Stimulated activated CD8-positive, alpha-beta memory T cell treated with anti-CD3 and anti-CD28 coated beads, Interleukin-4, amount 100 ng/mL, for 24 hours (primary cell): ENCODE data around the gene CEACAM19.
"Not testable (repeated sequence)": the region's sequence is repeated elsewhere in the genome, so short reads cannot be mapped to it uniquely, and the experiment has no call there.

Experiments used
- DNase-seq: peaks from one replicate; pipeline ENCODE4 v3.0.0-alpha.2; 2020; ENCODE audit warnings: low read depth

CEACAM19 gene

DNA sequence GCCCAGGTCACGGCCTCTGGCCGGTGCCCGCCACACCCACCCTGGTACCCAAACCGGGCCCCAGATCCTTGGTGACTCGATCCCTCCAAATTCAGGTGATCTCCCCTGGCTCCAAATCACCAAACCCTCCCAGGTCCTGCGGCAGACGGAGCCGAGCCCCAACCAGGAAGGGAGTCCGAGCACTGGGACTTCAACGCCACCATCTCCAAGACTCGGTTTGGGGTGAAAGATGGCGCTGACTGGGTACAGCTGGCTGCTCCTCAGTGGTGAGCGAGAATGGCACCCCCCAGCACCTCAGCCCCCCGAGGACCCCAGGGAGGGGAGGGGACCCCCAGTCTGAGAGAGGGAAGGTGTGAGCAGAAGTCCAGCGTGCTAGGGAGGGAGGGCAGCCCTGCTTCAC lies 29.9 kb downstream of the CEACAM19 start:
- DNase-seq = no peak

DNA sequence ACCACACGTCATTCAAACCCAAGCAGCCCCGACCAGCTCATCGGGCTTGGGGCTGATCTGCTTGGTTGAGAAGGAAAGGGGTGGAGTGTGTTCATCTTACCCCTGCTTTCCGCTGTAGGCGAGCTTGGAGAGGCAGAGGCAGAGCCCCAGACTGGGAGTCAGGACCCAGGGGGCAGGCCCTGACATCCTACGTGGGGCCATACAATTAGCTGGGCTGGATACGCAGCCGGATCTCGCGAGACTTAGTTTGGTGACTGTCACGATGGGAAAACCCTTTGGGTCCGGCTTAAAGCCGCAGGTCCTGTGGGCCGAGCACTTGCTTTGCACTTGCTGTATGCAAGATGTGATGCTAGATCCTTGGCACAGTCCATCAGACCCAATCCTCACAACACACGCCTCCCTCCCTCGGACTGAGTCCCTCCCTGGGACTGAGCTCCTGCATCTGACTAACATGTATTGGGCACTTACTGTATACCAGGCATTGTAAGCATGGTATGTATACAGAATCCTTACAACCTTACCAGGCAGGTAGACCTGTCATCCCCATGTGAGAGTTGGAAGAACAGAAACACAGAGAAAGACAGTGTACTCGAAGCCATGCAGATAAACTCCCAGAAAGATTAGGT lies 31.4 kb downstream of the CEACAM19 start:
- DNase-seq = no peak

DNA sequence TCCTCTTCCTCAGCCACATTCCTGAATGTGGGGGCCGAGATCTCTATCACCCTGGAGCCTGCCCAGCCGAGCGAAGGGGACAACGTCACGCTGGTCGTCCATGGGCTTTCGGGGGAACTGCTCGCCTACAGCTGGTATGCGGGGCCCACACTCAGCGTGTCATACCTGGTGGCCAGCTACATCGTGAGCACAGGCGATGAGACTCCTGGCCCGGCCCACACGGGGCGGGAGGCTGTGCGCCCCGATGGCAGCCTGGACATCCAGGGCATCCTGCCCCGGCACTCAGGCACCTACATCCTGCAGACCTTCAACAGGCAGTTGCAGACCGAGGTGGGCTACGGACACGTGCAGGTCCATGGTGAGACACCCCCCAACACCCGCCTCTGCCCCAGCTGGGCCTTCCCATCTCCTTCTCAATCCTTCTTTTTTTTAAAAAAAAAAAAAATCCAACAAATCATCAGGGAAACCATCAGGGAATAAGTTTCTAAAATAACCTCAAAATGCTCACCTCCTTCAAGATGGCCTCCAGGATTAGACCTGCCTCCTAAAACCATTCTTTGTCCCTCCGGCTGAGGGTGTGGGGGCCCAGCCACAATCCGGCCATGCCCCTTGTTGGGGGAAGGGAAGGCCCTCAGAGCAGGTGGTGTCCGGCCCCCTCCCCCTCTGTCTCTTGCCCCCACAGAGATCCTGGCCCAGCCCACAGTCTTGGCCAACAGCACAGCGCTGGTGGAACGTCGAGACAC lies 32.2 kb downstream of the CEACAM19 start:
- DNase-seq = no peak

DNA sequence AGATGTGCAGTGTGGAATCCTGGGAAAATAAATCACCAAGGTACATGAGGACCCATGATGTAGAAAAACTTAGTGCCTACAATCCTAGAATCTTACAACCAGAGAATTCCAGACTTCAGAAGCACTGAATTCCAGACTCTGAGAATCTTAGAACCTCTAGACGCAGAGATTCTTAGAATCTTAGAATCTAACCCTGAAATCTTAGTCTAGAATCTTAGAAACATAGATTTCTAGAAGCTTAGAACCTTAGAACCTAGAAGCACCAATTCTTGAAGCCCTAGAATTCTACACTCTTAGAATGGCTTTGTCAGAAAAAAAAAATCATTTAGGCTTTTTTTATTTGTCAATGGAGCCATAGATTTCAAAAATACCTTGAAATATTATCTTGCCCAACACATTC lies 33.7 kb downstream of the CEACAM19 start:
- no peak for DNase-seq

DNA sequence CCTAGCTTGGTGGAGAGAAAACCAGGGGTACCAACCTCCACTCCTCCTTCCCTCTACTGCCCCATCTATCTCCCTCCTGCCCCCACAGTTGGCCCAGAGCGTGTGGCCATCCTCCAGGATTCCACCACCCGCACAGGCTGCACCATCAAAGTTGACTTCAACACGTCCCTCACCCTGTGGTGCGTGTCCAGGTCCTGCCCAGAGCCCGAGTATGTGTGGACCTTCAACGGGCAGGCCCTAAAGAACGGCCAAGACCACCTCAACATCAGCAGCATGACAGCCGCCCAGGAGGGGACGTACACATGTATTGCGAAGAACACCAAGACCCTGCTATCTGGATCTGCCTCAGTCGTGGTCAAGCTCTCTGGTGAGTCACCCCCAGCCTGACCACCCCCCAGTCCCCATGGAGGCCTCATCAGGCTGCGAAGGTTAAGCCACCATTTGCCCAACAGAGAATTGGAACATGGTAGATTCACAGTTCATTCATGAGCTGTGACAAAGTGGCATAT lies 34.3 kb downstream of the CEACAM19 start:
- DNase-seq = no peak

DNA sequence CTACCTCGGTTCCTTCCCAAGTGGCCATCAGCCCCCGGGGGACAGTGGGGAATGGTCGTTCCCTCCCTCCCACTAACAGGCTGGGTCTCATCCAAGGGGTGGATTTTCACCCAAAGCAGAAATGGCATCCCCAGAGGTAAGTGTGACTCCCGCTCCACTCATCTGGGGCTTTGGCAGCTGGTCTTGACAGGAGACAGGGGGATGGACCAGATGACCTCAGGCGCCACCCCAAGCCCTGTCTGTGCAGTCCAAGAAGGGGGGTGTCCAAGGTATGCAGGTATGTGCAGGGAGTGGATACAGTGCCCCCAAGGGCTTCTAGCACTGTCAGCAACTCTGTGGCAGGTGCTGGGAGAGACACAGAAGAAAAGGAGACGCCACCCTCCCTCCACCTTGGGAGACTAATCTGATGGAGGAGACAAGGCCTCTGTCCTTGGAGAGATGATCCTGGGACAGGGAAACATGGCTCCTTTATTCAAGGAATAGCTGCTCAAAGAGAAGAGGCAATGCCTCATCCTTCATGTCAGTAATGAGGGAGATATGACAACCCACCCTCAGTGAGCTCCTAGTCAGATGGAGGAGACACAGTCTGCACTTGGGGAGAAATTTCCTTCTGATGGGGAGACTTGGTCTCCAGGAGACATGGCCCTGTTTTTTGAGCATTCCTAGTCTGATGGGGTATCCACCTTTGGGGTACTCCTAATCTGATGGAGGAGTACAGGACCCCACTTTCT lies 35.4 kb downstream of the CEACAM19 start:
- no peak for DNase-seq

DNA sequence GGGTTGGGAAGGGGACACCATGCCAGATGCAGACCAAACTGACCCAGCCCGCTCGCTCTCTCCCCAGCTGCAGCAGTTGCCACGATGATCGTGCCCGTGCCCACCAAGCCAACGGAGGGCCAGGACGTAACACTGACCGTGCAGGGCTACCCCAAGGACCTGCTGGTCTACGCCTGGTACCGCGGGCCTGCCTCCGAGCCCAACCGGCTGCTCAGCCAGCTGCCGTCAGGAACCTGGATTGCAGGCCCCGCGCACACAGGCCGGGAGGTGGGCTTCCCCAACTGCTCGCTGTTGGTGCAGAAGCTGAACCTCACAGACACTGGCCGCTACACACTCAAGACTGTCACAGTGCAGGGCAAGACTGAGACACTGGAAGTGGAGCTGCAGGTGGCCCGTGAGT lies 36.5 kb downstream of the CEACAM19 start:
- DNase-seq = no peak

DNA sequence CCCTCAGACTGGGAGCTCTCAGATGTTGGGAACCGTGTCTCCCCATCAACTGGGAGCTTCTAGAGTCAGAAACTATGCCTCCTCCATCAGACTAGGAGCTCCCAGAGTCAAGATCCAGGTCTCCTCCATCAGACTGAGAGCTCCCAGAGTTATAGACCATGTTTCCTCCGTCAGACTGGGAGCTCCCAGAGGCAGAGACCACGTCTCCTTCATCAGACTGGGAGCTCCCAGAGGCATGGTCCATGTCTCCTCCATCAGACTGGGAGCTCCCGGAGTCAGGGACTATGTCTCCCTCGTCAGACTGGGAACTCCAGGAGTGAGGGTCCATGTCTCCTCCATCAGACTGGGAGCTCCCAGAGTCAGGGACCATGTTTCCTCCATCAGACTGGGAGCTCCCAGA lies 37.7 kb downstream of the CEACAM19 start:
- no peak for DNase-seq

DNA sequence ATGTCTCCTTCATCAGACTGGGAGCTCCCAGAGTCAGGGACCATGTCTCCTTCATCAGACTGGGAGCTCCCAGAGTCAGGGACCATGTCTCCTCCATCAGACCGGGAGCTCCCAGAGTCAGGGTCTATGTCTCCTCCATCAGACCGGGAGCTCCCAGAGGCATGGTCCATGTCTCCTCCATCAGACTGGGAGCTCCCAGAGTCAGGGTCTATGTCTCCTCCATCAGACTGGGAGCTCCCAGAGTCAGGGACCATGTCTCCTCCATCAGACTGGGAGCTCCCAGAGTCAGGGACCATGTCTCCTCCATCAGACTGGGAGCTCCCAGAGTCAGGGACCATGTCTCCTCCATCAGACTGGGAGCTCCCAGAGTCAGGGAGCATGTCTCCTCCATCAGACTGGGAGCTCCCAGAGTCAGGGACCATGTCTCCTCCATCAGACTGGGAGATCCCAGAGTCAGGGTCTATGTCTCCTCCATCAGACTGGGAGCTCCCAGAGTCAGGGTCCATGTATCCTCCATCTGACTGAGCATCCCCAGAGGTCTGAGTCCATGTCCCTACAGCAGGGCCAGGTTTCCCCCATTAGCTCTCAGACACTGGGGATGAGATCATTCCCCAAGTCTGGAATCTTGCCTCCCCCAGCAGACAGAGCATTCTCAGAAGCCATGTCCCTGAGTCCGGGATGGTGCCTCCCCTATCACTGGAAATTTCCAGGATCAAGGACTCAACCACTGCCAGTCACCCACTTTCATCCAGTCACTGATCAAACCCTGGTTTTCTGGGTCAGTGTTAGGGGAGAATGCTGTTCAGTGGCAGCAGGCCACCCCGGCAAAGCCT lies 38.4 kb downstream of the CEACAM19 start:
- not testable (repeated sequence) for DNase-seq

DNA sequence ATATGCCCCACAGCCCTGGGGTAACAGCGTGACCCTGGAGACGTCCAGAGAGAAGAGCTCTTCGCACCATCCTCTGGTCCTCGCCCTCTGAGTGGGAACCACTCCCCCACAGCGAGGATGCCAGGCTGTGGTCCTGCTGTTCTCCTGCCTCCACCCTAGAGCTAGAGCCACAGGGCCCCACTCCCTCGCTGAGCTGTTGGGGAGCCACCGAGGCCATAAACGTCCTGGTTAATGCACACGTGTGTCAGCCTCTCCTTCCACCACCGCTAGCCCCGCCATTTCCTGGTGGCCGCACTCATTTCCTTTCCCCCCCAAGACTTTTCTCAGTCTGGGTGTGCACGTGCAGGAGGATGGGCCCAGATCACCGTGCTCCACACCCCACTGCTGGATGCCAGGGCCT lies 39.2 kb downstream of the CEACAM19 start:
- no peak for DNase-seq

DNA sequence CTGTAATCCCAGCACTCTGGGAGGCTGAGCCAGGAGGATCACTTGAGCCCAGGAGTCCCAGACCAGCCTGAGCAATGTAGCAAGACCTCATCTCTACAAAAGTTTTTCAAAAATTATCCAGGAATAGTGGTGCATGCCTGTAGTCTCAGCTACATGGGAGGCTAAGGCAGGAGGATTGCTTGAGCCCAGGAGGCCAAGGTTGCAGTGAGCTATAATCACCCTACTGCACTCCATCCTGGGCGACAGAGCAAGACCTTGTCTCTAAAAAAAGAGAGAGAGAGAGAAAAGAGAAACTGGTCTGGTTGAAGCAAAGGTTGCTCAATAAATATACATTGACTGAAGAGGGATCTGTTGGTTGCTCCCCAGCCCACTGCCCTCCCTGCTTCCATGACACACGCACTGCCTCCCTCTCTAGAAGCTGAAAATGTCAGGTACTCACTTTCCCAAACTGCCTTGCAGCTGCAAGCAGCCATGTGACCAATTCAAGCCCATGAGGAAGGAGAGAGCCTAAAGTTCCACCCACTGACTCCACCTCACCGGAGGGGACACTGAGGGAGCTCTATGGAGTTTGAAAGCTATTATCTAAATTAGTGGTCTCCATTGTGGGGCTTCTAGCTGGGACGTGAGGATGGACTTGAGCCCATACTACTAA lies 41.7 kb downstream of the CEACAM19 start:
- no peak for DNase-seq

DNA sequence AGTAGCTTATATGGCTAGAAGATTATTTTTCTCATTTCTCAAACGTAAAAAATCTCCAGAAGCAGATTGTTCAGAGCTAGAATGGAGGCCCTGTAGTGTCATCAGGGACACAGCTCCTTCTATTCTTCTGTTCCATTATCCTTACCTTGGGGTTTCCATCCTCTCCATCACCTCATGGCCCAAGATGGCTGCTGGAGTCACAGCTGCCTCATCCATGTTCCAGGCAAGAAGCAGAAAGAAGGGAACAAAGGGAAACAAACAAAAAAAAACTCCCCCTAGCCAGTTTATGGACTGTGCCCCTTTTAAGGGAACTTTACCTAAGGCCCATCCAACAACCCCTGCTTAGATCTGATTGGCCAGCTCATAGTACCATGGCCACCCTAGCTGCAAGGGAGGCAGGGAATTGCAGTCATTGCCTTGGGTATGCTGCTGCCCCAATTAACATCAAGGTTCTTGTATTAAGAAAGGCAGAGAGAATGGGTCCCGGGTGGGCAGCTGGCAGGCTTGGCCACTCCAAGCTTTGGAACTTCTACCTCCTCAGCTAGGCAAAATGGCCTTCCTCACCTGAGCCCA lies 43.4 kb downstream of the CEACAM19 start:
- DNase-seq = no peak

DNA sequence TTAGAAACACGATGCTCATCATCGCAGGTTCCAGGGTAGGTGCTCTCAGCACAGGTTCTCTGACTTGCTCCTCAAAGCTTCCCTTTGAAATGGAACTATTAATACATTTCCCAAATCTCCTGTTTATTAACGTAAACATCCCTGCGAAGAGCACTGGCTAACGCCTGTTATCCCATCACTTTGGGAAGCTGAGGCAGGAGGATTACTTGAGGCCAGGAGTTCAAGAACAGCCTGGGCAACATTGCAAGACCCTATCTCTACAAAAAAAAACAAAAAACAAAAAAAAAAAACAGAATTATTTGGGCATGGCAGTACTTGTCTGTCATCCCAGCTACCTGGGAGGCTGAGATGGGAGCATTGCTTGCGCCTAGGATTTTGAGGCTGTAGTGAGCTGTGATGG lies 46.3 kb downstream of the CEACAM19 start:
- DNase-seq = no peak

DNA sequence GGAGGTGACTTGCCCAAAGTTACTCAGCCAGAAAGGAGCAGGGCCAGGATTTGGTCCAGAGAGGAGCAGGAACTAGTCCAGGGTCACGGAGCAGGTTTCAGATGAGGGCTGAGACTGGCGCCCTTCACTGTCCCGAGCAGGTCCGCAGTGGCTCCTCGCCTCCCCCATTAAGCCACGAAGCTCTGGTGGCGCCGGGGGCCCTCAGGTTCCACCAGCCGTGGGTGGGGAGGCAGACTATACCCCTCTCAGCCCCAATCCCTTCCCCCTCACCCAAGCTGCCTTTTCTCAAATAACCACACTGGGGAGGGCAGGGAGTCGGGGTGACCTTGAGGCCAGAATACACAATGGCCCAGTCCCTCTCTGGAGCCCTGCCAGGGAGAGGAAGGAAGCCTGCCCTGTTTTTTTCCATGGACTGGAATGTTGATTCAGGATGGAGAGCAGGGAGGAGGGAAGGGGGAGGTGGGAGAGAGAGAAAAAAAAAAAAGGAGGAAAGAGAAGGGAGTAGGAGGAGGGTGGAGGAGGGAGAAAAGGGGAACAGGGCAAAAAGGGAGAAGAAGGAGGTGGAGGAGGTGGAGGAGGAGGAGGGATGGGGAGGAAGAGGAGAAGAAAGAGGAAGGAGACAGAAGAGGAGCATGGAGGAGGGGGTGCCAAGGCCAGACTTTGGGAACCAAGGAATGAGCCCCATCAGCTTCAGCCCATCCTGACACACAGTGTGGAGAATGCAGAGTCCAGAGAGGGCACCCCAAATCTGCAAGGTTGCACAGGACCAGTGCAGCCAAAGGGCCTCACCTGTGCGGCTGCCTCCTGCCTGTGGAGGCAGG lies 47.4 kb downstream of the CEACAM19 start:
- no peak for DNase-seq

DNA sequence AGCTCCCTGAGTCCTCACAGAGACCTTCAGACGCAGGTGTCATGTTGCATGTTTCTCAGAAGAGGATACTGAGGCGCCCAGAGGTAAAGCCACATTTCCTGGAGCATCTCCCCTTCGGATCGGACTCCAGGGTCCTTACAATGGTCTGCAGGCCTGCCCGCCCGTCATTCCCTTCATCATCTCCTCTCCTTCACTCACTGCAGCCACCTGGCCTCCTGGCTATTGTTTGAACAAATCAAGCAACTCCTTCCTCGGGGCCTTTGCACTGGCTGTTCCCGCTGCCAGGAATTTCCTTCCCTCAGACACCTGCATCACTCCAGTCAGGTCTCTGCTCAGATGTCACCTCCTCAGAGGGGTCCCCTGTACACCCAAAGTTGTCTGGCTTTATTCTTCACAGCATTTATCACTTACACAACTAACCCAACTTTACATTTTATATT lies 48.0 kb downstream of the CEACAM19 start:
- no peak for DNase-seq

DNA sequence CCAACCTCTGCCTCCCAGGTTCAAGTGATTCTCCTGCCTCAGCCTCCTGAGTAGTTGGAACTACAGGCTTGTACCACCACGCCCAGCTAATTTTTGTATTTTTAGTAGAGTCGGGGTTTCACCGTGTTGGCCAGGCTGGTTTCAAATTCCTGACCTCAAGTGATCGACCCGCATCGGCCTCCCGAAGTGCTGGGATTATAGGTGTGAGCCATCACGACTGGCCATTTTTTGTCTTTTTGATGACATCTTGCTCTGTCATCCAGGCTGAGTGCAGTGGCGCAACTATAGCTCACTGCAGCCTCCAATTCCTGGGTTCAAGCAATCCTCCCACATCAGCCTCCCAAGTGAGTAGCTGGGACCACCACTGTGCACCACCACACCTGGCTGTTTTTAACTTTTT lies 49.1 kb downstream of the CEACAM19 start:
- DNase-seq = not testable (repeated sequence)

DNA sequence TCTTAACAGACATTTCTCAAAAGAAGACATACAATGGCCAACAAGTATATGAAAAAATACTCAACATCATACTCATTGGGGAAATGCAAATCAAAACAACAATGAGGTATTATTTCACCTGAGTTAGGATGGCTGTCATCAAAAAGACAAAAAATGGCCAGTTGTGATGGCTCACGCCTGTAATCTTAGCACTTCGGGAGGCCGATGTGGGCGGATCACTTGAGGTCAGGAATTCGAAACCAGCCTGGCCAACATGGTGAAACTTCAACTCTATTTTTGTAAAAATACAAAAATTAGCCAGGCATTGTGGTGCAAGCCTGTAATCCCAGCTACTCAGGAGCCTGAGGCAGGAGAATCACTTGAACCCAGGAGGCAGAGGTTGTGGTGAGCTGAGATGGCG lies 49.7 kb downstream of the CEACAM19 start:
- no peak for DNase-seq

DNA sequence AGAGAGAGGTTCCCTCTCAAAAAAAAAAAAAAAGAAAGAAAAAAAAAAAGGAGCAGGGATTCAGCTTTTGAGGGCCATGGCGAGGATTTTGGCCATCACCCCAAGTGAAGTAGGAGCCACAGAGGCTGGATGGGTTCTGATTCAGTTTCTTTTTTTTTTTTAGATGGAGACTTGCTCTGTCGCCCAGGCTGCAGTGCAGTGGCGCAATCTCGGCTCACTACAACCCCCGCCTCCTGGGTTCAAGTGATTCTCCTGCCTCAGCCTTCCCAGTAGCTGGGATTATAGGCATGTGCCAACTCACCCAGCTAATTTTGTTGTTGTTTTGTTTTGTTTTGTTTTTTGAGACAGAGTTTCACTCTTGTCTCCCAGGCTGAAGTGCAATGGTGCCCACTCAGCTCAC lies 50.1 kb downstream of the CEACAM19 start:
- not testable (repeated sequence) for DNase-seq

DNA sequence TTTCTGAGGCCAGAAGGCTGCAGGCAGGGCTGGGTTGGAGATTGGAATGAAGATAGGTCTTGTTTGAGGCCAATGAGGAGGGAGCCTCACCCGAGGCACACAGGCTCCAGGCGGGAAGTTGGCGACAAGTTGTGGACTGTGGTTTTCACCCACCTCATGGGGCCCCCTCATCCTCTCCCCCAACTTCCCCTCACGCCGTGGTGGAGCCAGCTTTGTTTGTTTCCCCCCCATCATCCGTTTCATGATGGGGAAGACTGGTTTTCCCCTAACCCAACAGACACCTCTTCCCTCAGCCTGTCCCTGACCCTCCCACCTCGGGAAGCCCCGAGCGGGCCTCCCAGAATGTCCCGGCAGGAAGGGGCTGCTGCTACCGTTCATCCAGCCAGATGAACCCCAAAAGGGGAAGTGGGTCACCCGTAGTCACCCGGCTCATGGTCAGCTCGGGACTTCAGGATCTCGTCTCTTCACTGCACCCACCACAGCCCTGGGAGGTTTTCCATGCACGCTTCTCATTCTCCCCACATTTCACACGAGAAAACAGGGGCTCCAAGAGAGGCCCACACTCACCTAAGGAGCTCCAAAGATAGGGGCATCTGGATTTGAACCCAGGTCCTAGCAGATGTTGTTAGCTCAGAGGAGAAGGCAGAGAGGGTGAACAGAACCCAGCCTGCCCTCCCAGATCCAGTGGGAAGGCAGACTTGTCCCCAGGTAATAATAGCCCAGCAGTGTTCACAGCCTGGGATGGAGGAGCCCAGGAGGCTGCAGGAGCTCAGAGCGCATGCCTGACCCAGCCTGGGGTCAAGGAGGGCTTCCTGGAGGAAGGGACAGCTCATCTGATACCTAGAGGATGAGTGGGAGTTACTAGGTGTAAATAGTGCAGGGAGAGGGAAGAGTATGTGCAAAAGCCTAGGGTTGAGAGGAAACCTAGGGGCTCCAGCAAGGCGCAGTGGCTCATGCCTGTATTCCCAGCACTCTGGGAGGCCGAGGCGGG lies 51.1 kb downstream of the CEACAM19 start:
- no peak for DNase-seq
